WTC11 (cell line): ENCODE data around the gene CAMK2A. TPM values are rescaled to one million over a fixed set of nuclear protein-coding genes. Genes with fewer than 3 reads are reported as not detected.

Source experiments
- ATAC-seq: fragments of 200-7000 bp; cut with Tn5 transposase; 2 replicates; pipeline ENCODE4 v1.10.0; 2021; ENCODE audit warnings: mild to moderate bottlenecking, moderate library complexity
- CTCF ChIA-PET: fragments of 300-600 bp; sonication (Branson Sonifier 250); formaldehyde crosslinking; loops from one replicate; lab custom pipeline; 2021; ENCODE audit warnings: antibody characterized with exemption; lab: Charles Lee
- POLR2A ChIA-PET: fragments of 350-600 bp; sonication (Branson Sonifier 250); formaldehyde crosslinking; loops from one replicate; lab custom pipeline; 2021; ENCODE audit warnings: antibody characterized with exemption; lab: Charles Lee
- DNase-seq: peaks from one replicate; pipeline ENCODE4 v3.0.0; 2021; ENCODE audit warnings: low spot score
- H3K27ac Mint-ChIP-seq: 2 replicates; pipeline ENCODE4 v1.8.0; 2021; ENCODE audit warnings: mixed read lengths
- H3K27me3 Mint-ChIP-seq: 2 replicates; pipeline ENCODE4 v1.8.0; 2021; ENCODE audit warnings: low read depth, mild to moderate bottlenecking, moderate library complexity, mixed read lengths
- H3K36me3 Mint-ChIP-seq: 2 replicates; pipeline ENCODE4 v1.8.0; 2021; ENCODE audit warnings: mixed read lengths
- H3K4me1 Mint-ChIP-seq: 2 replicates; pipeline ENCODE4 v1.8.0; 2022; ENCODE audit warnings: mixed read lengths
- H3K4me3 Mint-ChIP-seq: 2 replicates; pipeline ENCODE4 v1.8.0; 2021; ENCODE audit warnings: mild to moderate bottlenecking, moderate library complexity, mixed read lengths
- H3K9me3 Mint-ChIP-seq: 2 replicates; pipeline ENCODE4 v1.8.0; 2021; ENCODE audit warnings: mixed read lengths
- ATF1 ChIP-seq: sonication (generic); formaldehyde crosslinking; IDR thresholded peaks from 2 replicates; pipeline ENCODE4 v1.8.1; 2023; ENCODE audit warnings: mild to moderate bottlenecking, moderate library complexity, missing genetic modification reagents
- ATF6 ChIP-seq: sonication (generic); formaldehyde crosslinking; IDR thresholded peaks from 2 replicates; pipeline ENCODE4 v1.8.1; 2023; ENCODE audit warnings: mild to moderate bottlenecking, missing genetic modification reagents
- CREB1 ChIP-seq: sonication (generic); formaldehyde crosslinking; IDR thresholded peaks from 2 replicates; pipeline ENCODE4 v1.8.0; 2023; ENCODE audit warnings: mild to moderate bottlenecking, missing genetic modification reagents
- FOXP1 ChIP-seq: sonication (generic); formaldehyde crosslinking; IDR thresholded peaks from 2 replicates; pipeline ENCODE4 v1.8.0; 2022; ENCODE audit warnings: missing genetic modification reagents, mild to moderate bottlenecking, moderate library complexity, borderline replicate concordance
- KAT7 ChIP-seq: sonication (generic); formaldehyde crosslinking; IDR thresholded peaks from 2 replicates; pipeline ENCODE4 v1.8.1; 2023; ENCODE audit warnings: missing genetic modification reagents, mild to moderate bottlenecking, borderline replicate concordance
- NFATC4 ChIP-seq: fragments of 250-450 bp; sonication (Bioruptor Pico); IDR thresholded peaks from 2 replicates; pipeline ENCODE4 v1.9.0; 2021; ENCODE audit warnings: mild to moderate bottlenecking
- NR2C2 ChIP-seq: sonication (generic); formaldehyde crosslinking; IDR thresholded peaks from 2 replicates; pipeline ENCODE4 v1.8.0; 2022; ENCODE audit warnings: mild to moderate bottlenecking, missing genetic modification reagents
- OVOL2 ChIP-seq: fragments of 250-450 bp; sonication (Bioruptor Pico); IDR thresholded peaks from 2 replicates; pipeline ENCODE4 v1.9.0; 2021; ENCODE audit warnings: mild to moderate bottlenecking, borderline replicate concordance
- PRRX2 ChIP-seq: fragments of 250-450 bp; sonication (Bioruptor Pico); IDR thresholded peaks from 2 replicates; pipeline ENCODE4 v1.8.0; 2021; ENCODE audit warnings: mild to moderate bottlenecking
- SOX15 ChIP-seq: fragments of 250-450 bp; sonication (Bioruptor Pico); IDR thresholded peaks from 2 replicates; pipeline ENCODE4 v1.9.0; 2021; ENCODE audit warnings: mild to moderate bottlenecking
- TEAD1 ChIP-seq: sonication (generic); formaldehyde crosslinking; IDR thresholded peaks from 2 replicates; pipeline ENCODE4 v1.8.0; 2022; ENCODE audit warnings: mild to moderate bottlenecking, missing genetic modification reagents
- TEAD4 ChIP-seq: sonication (generic); formaldehyde crosslinking; IDR thresholded peaks from 2 replicates; pipeline ENCODE4 v1.8.0; 2022; ENCODE audit warnings: mild to moderate bottlenecking, missing genetic modification reagents
- ZNF138 ChIP-seq: sonication (generic); formaldehyde crosslinking; conservative IDR thresholded peaks from 2 replicates; pipeline ENCODE4 v1.8.1; 2022; ENCODE audit warnings: mild to moderate bottlenecking, moderate library complexity, missing genetic modification reagents
- ZNF263 ChIP-seq: sonication (generic); formaldehyde crosslinking; IDR thresholded peaks from 2 replicates; pipeline ENCODE4 v1.8.1; 2022; ENCODE audit warnings: low read depth, mild to moderate bottlenecking, moderate library complexity, missing genetic modification reagents
- ZNF416 ChIP-seq: fragments of 250-450 bp; sonication (Bioruptor Pico); IDR thresholded peaks from 2 replicates; pipeline ENCODE4 v1.9.0; 2021; ENCODE audit warnings: mild to moderate bottlenecking, inconsistent platforms
- total RNA-seq: library from RNA; stranded (reverse); gene quantifications from 3 replicates; pipeline ENCODE4 v1.2.3, GENCODE V29; 2021
- TF ChIP-seq, protein P1 (sequence below): sonication (generic); formaldehyde crosslinking; IDR thresholded peaks from 2 replicates; pipeline ENCODE4 v1.8.1; 2023; ENCODE audit warnings: mild to moderate bottlenecking, moderate library complexity, missing genetic modification reagents
- TF ChIP-seq, protein P2 (sequence below): sonication (generic); formaldehyde crosslinking; IDR thresholded peaks from 2 replicates; pipeline ENCODE4 v1.8.0; 2023; ENCODE audit warnings: missing genetic modification reagents
- TF ChIP-seq, protein P3 (sequence below): fragments of 250-450 bp; sonication (Bioruptor Pico); IDR thresholded peaks from 2 replicates; pipeline ENCODE4 v2.1.2; 2022; ENCODE audit warnings: mild to moderate bottlenecking, moderate library complexity
- TF ChIP-seq, protein P4 (sequence below): fragments of 250-450 bp; sonication (Bioruptor Pico); conservative IDR thresholded peaks from 2 replicates; pipeline ENCODE4 v1.9.0; 2021; ENCODE audit warnings: mild to moderate bottlenecking

Gene CAMK2A
- total RNA-seq, 1 experiment from 2014 or later = 0.13 TPM

- CTCF ChIA-PET = interaction anchor here (0.5 to 1.9 kb wide), 2 partner anchors 56 to 76 kb away, joined by 4 to 8 read pairs; no protein-coding TSS in a partner anchor
- no peak for ATAC-seq
- Mint-ChIP-seq H3K4me3 (no peak overlapping the region), H3K27me3 (no peaks in the 10 kb centered on the region), H3K36me3 (no peaks in the 10 kb centered on the region), H3K27ac (no peak overlapping the region), H3K4me1 (peaks cover 10% of the 10 kb centered on the region), H3K9me3 (no peaks in the 10 kb centered on the region)
- POLR2A ChIA-PET = interaction anchor here (1.0 kb wide), 1 partner anchor 45 kb away, joined by 3 read pairs; no protein-coding TSS in a partner anchor
- DNase-seq = no peak
- TF ChIP-seq TEAD1 (CRISPR knock-in tag) = no peak
These were observed 14.8 kb downstream of the CAMK2A start for GRCh38 chr5:150274811-150275210.

DNA sequence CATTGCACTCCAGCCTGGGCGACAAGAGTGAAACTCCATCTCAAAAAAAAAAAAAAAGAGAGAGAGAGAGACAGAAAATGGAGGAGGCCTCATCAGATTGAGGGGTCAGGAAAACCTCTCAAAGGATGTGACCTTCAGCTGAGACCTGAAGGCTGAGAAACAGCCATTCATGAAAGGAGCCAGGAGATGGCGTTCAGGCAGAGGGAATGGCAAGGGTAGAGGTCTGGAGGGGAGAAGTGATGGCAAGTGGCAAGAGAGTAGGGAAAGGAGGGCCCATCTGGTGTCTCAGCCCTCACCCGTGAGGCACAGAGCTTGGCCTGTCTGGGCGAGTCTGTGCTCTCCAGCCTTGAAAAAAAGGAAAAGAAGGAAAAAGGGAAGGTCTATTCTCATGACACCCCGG, 17.0 kb downstream of the CAMK2A start:
- no peaks in the 10 kb centered on the region for H3K27me3 Mint-ChIP-seq
- H3K4me1 Mint-ChIP-seq = peaks cover 10% of the 10 kb centered on the region
- ChIA-PET CTCF (interaction anchor here (0.7 to 3.9 kb wide), 19 partner anchors 10 to 261 kb away, joined by 3 to 71 read pairs (median 5); partner anchors contain the start of genes ARSI and TCOF1), POLR2A (interaction anchor here (0.6 to 1.0 kb wide), 2 partner anchors 28 to 78 kb away, joined by 4 to 5 read pairs; no protein-coding TSS in a partner anchor)
- ATAC-seq (peak; percentile 93), DNase-seq (peak; percentile 56)
- no peak overlapping the region for H3K4me3 Mint-ChIP-seq
- TF ChIP-seq TEAD1 (CRISPR knock-in tag) (no peak), CREB1 (no peak), OVOL2 (CRISPR knock-in tag) (no peak)
- TF ChIP-seq, protein P1, sequence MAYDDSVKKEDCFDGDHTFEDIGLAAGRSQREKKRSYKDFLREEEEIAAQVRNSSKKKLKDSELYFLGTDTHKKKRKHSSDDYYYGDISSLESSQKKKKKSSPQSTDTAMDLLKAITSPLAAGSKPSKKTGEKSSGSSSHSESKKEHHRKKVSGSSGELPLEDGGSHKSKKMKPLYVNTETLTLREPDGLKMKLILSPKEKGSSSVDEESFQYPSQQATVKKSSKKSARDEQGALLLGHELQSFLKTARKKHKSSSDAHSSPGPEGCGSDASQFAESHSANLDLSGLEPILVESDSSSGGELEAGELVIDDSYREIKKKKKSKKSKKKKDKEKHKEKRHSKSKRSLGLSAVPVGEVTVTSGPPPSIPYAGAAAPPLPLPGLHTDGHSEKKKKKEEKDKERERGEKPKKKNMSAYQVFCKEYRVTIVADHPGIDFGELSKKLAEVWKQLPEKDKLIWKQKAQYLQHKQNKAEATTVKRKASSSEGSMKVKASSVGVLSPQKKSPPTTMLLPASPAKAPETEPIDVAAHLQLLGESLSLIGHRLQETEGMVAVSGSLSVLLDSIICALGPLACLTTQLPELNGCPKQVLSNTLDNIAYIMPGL (CRISPR knock-in tag) = no peak
- H3K27ac Mint-ChIP-seq = no peak overlapping the region
- no peaks in the 10 kb centered on the region for H3K36me3 Mint-ChIP-seq
- no peaks in the 10 kb centered on the region for H3K9me3 Mint-ChIP-seq

DNA sequence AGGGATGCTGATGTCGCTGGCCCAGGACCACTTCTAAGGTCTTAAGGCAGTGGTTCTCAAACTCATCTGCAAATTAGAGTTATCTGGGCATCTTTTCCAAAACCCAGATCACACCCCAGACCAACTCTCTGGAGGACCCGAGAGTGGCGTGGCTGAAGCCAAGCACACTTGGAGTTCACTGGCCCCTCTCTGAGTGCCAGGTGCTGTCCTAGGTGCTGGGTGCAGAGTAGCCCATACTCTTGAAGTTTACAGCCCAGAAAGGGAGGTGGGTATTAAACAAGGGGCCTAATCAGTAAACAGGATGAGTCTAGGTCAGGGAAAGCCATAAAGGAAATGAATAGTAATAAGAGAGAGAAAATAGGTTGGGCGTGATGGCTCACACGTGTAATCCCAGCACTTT, 17.6 kb downstream of the CAMK2A start:
- Mint-ChIP-seq H3K9me3 (no peaks in the 10 kb centered on the region), H3K27ac (no peak overlapping the region), H3K36me3 (no peaks in the 10 kb centered on the region), H3K4me3 (no peak overlapping the region), H3K4me1 (peaks cover 10% of the 10 kb centered on the region), H3K27me3 (no peaks in the 10 kb centered on the region)
- POLR2A ChIA-PET = interaction anchor here (1.0 kb wide), 1 partner anchor 79 kb away, joined by 4 read pairs; no protein-coding TSS in a partner anchor
- TF ChIP-seq ATF6 (CRISPR knock-in tag) (no peak), NFATC4 (no peak)
- DNase-seq (no peak), ATAC-seq (no peak)
- CTCF ChIA-PET = interaction anchor here (0.7 to 3.9 kb wide), 16 partner anchors 10 to 260 kb away, joined by 3 to 71 read pairs (median 6); partner anchors contain the start of genes ARSI and TCOF1

DNA sequence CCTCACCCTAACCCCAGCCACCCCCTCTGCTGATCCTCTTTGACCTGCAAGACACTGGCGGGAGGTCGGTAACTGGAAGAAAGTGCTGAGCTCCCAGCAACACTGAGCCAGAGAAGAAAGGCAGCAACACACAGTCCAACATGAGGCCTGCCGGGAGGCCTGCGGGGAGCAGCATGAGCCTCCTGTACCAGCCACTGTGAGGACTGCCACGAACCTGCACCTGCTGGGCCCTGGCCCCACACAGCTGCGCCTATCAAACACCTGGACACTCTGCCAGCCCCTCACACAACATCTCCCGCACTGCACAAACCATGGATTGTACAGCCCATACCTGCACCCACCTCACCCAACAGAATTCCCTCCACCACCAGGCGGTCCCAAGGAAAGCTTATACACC, 18.3 kb downstream of the CAMK2A start:
- ChIA-PET CTCF (interaction anchor here (1.6 to 3.9 kb wide), 3 partner anchors 15 to 79 kb away, joined by 4 to 71 read pairs (median 6); no protein-coding TSS in a partner anchor), POLR2A (no interaction called here)
- H3K4me1 Mint-ChIP-seq = peaks cover 10% of the 10 kb centered on the region
- H3K27me3 Mint-ChIP-seq = no peaks in the 10 kb centered on the region
- no peak for DNase-seq
- no peak overlapping the region for H3K27ac Mint-ChIP-seq
- no peak overlapping the region for H3K4me3 Mint-ChIP-seq
- H3K9me3 Mint-ChIP-seq = no peaks in the 10 kb centered on the region
- H3K36me3 Mint-ChIP-seq = no peaks in the 10 kb centered on the region
- no peak for ATAC-seq
- TF ChIP-seq SOX15 (CRISPR knock-in tag) (no peak), ZNF138 (CRISPR knock-in tag) (no peak), KAT7 (no peak), ATF1 (no peak), NR2C2 (CRISPR knock-in tag) (no peak), FOXP1 (CRISPR knock-in tag) (no peak), ZNF263 (no peak), TEAD4 (CRISPR knock-in tag) (no peak), ZNF416 (CRISPR knock-in tag) (no peak), PRRX2 (no peak)
- TF ChIP-seq, protein P2, sequence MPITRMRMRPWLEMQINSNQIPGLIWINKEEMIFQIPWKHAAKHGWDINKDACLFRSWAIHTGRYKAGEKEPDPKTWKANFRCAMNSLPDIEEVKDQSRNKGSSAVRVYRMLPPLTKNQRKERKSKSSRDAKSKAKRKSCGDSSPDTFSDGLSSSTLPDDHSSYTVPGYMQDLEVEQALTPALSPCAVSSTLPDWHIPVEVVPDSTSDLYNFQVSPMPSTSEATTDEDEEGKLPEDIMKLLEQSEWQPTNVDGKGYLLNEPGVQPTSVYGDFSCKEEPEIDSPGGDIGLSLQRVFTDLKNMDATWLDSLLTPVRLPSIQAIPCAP (CRISPR knock-in tag) = no peak
- TF ChIP-seq, protein P1 (CRISPR knock-in tag) = no peak
- TF ChIP-seq, protein P3, sequence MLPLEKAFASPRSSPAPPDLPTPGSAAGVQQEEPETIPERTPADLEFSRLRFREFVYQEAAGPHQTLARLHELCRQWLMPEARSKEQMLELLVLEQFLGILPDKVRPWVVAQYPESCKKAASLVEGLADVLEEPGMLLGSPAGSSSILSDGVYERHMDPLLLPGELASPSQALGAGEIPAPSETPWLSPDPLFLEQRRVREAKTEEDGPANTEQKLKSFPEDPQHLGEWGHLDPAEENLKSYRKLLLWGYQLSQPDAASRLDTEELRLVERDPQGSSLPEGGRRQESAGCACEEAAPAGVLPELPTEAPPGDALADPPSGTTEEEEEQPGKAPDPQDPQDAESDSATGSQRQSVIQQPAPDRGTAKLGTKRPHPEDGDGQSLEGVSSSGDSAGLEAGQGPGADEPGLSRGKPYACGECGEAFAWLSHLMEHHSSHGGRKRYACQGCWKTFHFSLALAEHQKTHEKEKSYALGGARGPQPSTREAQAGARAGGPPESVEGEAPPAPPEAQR (CRISPR knock-in tag) = no peak
- TF ChIP-seq, protein P4, sequence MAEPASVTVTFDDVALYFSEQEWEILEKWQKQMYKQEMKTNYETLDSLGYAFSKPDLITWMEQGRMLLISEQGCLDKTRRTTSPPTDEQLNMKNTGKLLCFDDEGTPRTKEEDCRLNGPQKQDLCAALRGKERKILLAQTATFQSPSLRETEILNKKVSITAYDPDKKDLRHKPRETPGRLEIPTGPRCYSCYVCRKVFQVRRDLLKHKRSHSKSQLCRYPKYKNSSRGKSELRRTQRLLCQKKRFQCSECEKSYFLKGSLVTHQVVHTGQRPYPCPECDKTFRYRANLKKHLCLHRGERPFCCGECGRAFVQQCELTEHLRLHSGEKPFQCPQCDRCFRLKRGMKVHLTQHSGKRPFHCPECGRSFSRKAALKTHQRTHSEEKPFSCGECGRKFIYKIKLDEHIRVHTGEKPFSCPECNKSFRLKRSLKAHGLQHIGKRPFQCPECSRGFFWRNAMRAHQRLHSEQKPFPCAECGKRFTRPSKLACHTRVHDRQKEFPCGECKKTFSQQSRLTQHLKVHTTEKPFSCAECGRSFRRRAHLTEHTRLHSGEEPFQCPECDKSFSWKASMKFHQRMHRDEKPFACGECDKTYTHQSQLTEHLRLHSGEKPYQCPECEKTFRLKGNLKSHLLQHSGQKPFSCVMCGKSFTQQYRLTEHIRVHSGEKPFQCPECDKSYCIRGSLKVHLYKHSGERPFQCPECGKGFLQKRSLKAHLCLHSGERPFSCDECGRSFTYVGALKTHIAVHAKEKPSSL (CRISPR knock-in tag) = no peak
